NCI-H2081 treated with DMSO at 0.1 percent for 48 hours (cell line): ENCODE data around the gene FOXJ1.

Source experiments
- DNase-seq: peaks from one replicate; lab custom pipeline; 2025; lab: John Stamatoyannopoulos, UW

Gene FOXJ1

GRCh38 chr17:76123749-76124581 lies 17.1 kb downstream of the FOXJ1 start:
- DNase-seq: no peak

GRCh38 chr17:76123191-76123499 lies 17.9 kb downstream of the FOXJ1 start:
- DNase-seq: no peak

- no peak for DNase-seq
Observed at GRCh38 chr17:76122431-76123190, 18.4 kb downstream of the FOXJ1 start.

GRCh38 chr17:76121932-76122430 lies 19.1 kb downstream of the FOXJ1 start:
- DNase-seq: no peak

GRCh38 chr17:76120658-76121008 lies 20.4 kb downstream of the FOXJ1 start:
- no peak for DNase-seq

GRCh38 chr17:76119409-76120371 lies 21.4 kb downstream of the FOXJ1 start:
- DNase-seq: no peak

- no peak for DNase-seq
Observed at GRCh38 chr17:76115138-76115754, 25.8 kb downstream of the FOXJ1 start.

GRCh38 chr17:76111956-76112355 lies 29.1 kb downstream of the FOXJ1 start:
- DNase-seq: no peak

GRCh38 chr17:76107509-76107908 lies 33.5 kb downstream of the FOXJ1 start:
- no peak for DNase-seq

GRCh38 chr17:76106703-76107102 lies 34.3 kb downstream of the FOXJ1 start:
- DNase-seq: no peak

GRCh38 chr17:76104896-76105231 lies 36.2 kb downstream of the FOXJ1 start:
- DNase-seq: no peak

- no peak for DNase-seq
Observed at GRCh38 chr17:76104140-76104895, 36.7 kb downstream of the FOXJ1 start.

GRCh38 chr17:76103274-76104139 lies 37.5 kb downstream of the FOXJ1 start, which contains the start of gene EXOC7:
Gene EXOC7, minus strand, starts transcription at chr17:76103787. Its CDS starts 95 bp downstream, at chr17:76103692.
- DNase-seq: peak; percentile 53

GRCh38 chr17:76102944-76103273 lies 38.1 kb downstream of the FOXJ1 start:
- no peak for DNase-seq

GRCh38 chr17:76097716-76098295 lies 43.2 kb downstream of the FOXJ1 start:
- DNase-seq: no peak

- no peak for DNase-seq
Observed at GRCh38 chr17:76095943-76096342, 45.1 kb downstream of the FOXJ1 start.

- no peak for DNase-seq
Observed at GRCh38 chr17:76094046-76094445, 47.0 kb downstream of the FOXJ1 start.

- no peak for DNase-seq
Observed at GRCh38 chr17:76092526-76093413, 48.3 kb downstream of the FOXJ1 start.
